Lung (tissue), 12 donors: ENCODE measurements around the gene NDUFS7. TPM values are rescaled to one million over a fixed set of nuclear protein-coding genes. Genes with fewer than 3 reads are reported as not detected.

Source experiments
- ATAC-seq: fragments of 200-7000 bp; cut with Tn5 transposase; one replicate; pipeline ENCODE4 v1.9.1; 2020; ENCODE audit warnings: moderate number of reproducible peaks; ENCODE audit not compliant: insufficient read depth, low FRiP score
- DNase-seq, 3 donors: peaks; one replicate each; pipeline ENCODE4 v3.0.0-alpha.2; 2013 to 2017
- H3K27ac ChIP-seq, 2 donors: one replicate each; pipeline ENCODE4 v1.5.1; 2013; ENCODE audit warnings: mild to moderate bottlenecking in 2 of 2, moderate library complexity in 2 of 2, control low read depth in 1 of 2, inconsistent platforms in 1 of 2, low read depth in 1 of 2, low read length in 1 of 2
- H3K27me3 ChIP-seq, 3 donors: one replicate each; pipeline ENCODE4 v1.5.1; 2013; ENCODE audit warnings: low read length in 2 of 3; ENCODE audit not compliant: control insufficient read depth in 3 of 3, insufficient read depth in 3 of 3
- H3K36me3 ChIP-seq, 4 donors: one replicate each; pipeline ENCODE4 v1.5.1; 2013; ENCODE audit warnings: low read length in 4 of 4, mild to moderate bottlenecking in 1 of 4, moderate library complexity in 1 of 4; ENCODE audit not compliant: control insufficient read depth in 4 of 4, insufficient read depth in 4 of 4
- H3K4me1 ChIP-seq, 5 donors: one replicate each; pipeline ENCODE4 v1.5.1; 2013; ENCODE audit warnings: low read length in 5 of 5, mild to moderate bottlenecking in 2 of 5, moderate library complexity in 1 of 5; ENCODE audit not compliant: control insufficient read depth in 5 of 5, insufficient read depth in 5 of 5
- H3K4me3 ChIP-seq: one replicate; pipeline ENCODE4 v1.5.1; 2013; ENCODE audit warnings: mild to moderate bottlenecking, control low read depth, moderate library complexity
- H3K9ac ChIP-seq, 2 donors: one replicate each; pipeline ENCODE4 v1.5.1; 2013; ENCODE audit warnings: low read length in 2 of 2, control low read depth in 1 of 2; ENCODE audit not compliant: insufficient read depth in 1 of 2
- H3K9me3 ChIP-seq, 4 donors: one replicate each; pipeline ENCODE4 v1.5.1; 2013; ENCODE audit warnings: low read length in 3 of 4, mild to moderate bottlenecking in 1 of 4, moderate library complexity in 1 of 4; ENCODE audit not compliant: control insufficient read depth in 4 of 4, insufficient read depth in 3 of 4
- WGBS, 2 donors: extraction: QIAGEN DNeasy Blood & Tissue Kit; methylation state at CpG; one replicate each; pipeline ENCODE4 v1.1.7; 2013; 5-methylcytosine and 5-hydroxymethylcytosine counted together
- polyA plus RNA-seq, 2 donors: library from polyadenylated mRNA; stranded (reverse); fragments of 200-250 nt; gene quantifications; one replicate each; pipeline ENCODE4 v1.2.1, GENCODE V29; 2013
- total RNA-seq, 2 donors: library from RNA; depleted of rRNA in 1 of 2; stranded (reverse); fragments of >200 nt in 1 of 2; gene quantifications; one replicate each; pipeline ENCODE4 v1.2.1, GENCODE V29; 2014 to 2021
- TF ChIP-seq, protein P1 (sequence below): IDR thresholded peaks from 2 replicates; pipeline ENCODE4 v1.5.1; 2012; ENCODE audit warnings: mild to moderate bottlenecking; ENCODE audit errors: control extremely low read depth, extremely low read depth
- donor health status: control.
- donor health status: control.
- donor health status: Bipolar disorder and iron deficiency.
- donor health status: healthy.
- donor health status: DM: yes; HTN: yes; CAD: no.

NDUFS7 gene
- total and polyA plus RNA-seq, 4 donors = 33.4 to 133 (median 108) TPM

DNA sequence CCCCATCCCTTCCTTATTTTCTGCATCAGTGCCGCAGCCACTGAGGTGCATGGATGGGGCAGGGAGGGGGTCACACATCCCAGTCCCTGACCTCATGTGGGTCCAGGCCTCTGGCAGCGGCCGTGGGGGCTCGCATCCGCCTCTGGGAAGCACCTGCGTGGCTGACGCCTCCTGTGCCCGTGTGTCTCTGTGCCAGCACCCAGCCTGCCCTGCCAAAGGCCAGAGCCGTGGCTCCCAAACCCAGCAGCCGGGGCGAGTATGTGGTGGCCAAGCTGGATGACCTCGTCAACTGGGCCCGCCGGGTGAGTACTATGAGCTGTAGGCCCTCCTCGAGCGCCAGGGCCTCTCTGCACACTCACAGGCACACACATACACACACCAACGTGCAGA is 4.9 kb downstream of the NDUFS7 start:
- TF ChIP-seq, protein P1, sequence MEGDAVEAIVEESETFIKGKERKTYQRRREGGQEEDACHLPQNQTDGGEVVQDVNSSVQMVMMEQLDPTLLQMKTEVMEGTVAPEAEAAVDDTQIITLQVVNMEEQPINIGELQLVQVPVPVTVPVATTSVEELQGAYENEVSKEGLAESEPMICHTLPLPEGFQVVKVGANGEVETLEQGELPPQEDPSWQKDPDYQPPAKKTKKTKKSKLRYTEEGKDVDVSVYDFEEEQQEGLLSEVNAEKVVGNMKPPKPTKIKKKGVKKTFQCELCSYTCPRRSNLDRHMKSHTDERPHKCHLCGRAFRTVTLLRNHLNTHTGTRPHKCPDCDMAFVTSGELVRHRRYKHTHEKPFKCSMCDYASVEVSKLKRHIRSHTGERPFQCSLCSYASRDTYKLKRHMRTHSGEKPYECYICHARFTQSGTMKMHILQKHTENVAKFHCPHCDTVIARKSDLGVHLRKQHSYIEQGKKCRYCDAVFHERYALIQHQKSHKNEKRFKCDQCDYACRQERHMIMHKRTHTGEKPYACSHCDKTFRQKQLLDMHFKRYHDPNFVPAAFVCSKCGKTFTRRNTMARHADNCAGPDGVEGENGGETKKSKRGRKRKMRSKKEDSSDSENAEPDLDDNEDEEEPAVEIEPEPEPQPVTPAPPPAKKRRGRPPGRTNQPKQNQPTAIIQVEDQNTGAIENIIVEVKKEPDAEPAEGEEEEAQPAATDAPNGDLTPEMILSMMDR = no peak
- H3K9ac ChIP-seq = no peak overlapping the region
- peaks cover 0 to 11% (median 0%) of the 10 kb centered on the region in 5 donors for H3K4me1 ChIP-seq
- DNase-seq (no peak), ATAC-seq (no peak)
- H3K27me3 ChIP-seq = no peaks in the 10 kb centered on the region
- H3K9me3 ChIP-seq = peaks cover 0 to 4% (median 0%) of the 10 kb centered on the region in 4 donors
- WGBS, 2 donors = 94 to 96% methylated on average over 17 of the region's 17 CpGs
- H3K4me3 ChIP-seq = no peak overlapping the region
- H3K27ac ChIP-seq = no peak overlapping the region
- H3K36me3 ChIP-seq = peaks cover 0 to 47% (median 15%) of the 10 kb centered on the region in 4 donors

DNA sequence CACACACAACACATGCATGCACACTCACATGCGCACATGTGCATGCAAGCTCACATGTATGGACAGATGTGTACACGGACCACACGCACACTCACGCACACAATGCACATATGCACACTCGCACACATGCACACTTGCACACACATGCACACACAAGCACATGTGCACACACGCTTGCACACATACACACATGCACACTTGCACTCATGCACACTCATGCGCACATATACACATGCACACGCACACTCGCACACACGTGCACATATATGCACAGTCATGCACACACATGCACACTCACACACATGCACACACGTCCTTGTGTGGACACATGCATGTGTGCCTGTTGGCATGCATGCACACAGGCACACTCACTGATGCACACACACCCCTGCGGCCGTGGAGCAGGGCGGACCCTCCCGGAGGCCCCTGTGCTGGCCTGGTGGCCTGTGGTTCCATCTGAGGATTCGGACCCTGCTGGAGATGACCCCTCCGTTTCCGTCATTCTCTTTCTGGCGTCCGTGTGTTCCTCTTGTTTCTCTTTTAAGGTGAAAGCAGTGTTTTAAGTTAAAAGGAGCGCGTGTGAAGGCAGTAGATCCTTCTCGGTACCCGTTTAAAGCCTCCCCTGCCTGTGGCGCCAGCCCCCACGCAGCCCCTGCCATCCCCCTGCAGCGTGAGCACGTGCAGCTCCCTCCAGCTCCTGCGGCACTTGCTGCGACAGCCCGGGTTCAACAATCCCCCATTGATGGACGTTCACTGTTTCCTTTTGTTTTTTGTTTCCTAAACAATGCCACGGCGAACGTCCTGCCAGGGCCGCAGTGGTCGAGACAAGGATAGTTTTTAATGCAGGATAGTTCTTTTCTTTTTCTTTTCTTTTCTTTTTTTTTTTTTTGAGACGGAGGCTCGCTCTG is 5.6 kb downstream of the NDUFS7 start:
- no peaks in the 10 kb centered on the region for H3K27me3 ChIP-seq
- 92 to 93% methylated on average over 39 of the region's 39 CpGs for WGBS, 2 donors
- ATAC-seq (no peak), DNase-seq (no peak)
- peaks cover 0 to 54% (median 16%) of the 10 kb centered on the region in 4 donors for H3K36me3 ChIP-seq
- no peak overlapping the region for H3K27ac ChIP-seq
- H3K4me3 ChIP-seq = no peak overlapping the region
- H3K9me3 ChIP-seq = peaks cover 0 to 4% (median 0%) of the 10 kb centered on the region in 4 donors
- H3K9ac ChIP-seq = no peak overlapping the region
- TF ChIP-seq, protein P1 = no peak
- H3K4me1 ChIP-seq = peaks cover 0 to 8% (median 0%) of the 10 kb centered on the region in 5 donors

DNA sequence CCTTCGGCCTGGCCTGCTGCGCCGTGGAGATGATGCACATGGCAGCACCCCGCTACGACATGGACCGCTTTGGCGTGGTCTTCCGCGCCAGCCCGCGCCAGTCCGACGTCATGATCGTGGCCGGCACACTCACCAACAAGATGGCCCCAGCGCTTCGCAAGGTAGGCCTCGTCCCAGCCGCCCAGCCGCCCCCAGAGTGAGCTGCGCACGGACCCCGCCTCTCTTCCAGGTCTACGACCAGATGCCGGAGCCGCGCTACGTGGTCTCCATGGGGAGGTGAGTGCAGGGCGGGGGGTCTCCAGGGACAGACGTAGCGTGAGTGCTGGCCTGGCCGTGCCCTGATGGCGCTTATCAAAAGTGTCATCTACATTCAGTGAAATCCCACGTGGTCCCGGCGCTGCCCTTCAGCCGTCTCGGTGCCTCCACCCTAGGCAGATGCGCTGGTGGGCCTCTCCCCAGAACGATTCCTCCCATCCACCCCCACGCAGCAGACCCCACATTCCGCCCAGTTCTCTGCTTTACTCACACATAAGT is 7.2 kb downstream of the NDUFS7 start:
- H3K9ac ChIP-seq = no peak overlapping the region
- peaks cover 0 to 62% (median 16%) of the 10 kb centered on the region in 4 donors for H3K36me3 ChIP-seq
- DNase-seq = no peak
- WGBS, 2 donors = 95 to 96% methylated on average over 42 of the region's 42 CpGs
- TF ChIP-seq, protein P1 = no peak
- ATAC-seq = no peak
- no peak overlapping the region for H3K4me3 ChIP-seq
- H3K27me3 ChIP-seq = no peaks in the 10 kb centered on the region
- H3K9me3 ChIP-seq = peaks cover 0 to 4% (median 0%) of the 10 kb centered on the region in 4 donors
- H3K27ac ChIP-seq = no peak overlapping the region
- H3K4me1 ChIP-seq = peaks cover 0 to 2% (median 0%) of the 10 kb centered on the region in 5 donors
